HS-27A (cell line): ENCODE results near the gene TTR.

ENCODE experiments used
- DNase-seq: peaks from one replicate; pipeline ENCODE4 v3.0.0-alpha.2; 2012; ENCODE audit warnings: low read depth, missing footprints

Gene TTR

DNA sequence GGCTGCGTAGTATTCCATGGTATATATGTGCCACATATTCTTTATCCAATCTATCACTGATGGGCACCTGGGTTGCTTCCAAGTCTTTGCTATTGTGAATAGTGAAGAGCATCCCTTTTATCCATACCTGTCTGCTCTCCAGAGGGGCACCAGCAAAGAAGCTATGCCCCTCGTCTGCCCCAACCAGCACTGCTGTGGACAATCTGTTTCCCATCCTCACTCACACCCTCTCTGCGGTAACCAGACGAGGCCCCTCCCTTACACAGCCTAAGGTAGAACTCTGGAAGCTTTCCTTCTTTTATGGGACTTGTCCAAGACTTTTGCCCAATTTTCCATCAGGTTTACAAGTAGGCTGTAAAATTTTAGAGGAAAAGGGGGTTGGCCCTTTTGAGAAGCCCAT is 24.9 kb downstream of the TTR start:
- no peak for DNase-seq

DNA sequence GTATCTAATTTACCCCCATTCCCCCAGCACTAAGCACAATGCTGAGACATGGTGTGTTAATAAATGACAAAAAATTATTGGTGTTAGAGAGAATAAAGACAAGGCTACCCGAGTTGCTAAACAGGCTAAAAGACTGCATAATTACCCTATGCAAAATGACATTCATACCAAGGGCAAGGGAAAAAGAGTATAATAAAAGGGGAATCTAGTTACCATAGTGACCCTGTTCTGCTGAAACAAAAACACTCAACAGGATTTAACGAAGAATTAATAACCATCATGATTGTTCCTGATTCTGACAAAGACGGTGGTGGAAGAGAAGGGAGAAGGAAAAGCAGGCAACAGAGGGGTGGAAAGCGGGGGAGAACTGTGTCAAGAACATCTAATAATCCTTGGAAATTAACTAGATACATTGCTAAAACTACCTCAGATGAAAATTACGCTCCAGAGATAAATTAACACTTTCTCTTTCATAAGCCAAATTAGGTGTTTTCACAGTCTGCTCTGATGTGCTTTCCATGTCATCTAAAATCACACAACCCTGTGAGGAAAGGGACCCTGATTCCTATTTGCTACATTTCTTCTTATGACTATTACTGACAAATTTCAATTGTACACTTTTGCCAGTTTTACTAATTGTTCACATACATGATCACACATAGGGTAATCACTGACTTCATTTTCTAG is 25.5 kb downstream of the TTR start:
- no peak for DNase-seq

DNA sequence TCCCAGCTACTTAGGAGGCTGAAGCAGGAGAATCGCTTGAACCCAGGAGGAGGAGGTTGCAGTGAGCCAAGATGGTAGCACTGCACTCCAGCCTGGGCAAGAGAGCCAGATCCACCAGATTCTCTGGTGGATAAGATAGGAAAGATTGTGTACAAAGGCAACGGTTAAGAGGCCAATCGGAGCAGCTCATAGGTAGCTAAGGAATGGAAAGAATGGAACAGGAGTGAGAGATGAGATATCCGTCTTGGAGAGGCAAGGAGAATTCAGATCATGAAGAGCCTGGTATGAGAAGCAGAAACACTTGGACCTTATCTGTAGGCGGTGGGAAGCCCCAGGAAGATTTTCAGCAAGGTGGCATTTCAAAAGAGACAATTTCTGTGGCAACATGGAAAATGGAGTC is 27.1 kb downstream of the TTR start:
- no peak for DNase-seq

GRCh38 chr18:31619291-31619690 is 27.6 kb downstream of the TTR start:
- DNase-seq = no peak

DNA sequence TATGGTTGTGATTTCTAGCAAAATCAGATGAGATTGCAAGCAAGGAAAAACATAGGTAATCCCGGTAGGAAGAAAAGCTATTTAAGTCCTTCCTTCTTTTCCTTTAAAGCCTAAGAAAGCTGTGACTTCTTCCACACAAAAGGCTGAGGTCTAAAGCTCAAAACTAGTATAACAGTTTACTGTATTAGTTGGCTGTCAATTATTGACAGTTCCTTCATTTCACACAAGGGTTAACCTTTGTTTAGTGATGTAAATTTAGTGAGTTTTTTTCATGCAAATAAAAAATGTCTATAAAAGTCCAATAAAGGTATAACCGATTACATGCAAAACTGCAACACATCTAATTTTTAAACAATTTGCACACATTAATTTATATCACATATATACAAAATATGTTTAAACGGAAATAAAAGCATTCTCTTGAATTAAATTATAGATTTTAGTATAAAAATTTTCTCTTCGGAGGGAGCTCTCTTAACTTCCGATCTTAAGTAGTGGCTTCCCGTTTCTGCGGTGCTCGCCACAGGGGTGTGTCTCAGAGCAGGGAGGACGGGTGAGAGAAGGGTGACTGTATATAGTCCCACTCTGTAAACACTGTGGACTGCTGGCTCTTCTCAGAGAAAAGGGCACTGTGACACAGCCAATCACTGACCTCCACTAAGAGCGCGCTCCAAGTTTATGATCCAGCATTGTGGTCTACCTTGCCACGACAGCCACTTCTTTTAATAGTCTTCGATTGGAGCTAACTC is 33.4 kb downstream of the TTR start:
- DNase-seq = no peak

- DNase-seq = no peak
These were observed 34.7 kb downstream of the TTR start for GRCh38 chr18:31626409-31626808.

- DNase-seq = no peak
These were observed 38.9 kb downstream of the TTR start for GRCh38 chr18:31630549-31630948.

DNA sequence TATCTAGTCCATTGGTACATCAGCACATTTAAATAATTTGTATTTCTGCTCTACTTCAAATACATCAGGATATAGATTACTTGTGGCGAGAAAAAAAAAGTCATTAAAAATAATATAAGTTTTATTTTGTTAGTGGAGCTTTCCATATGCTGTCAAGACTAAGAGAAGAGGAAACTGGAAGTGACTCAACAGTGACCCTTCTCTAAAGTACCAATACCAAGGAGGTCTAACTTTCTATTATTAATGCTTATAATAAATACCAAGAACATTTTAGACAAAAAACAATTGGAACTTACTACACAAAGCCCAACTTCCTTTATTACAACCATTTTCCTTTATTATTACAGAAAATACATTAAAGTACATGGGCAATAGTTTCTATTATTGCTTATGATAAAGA is 39.8 kb downstream of the TTR start:
- no peak for DNase-seq

- no peak for DNase-seq
These were observed 40.7 kb downstream of the TTR start for GRCh38 chr18:31632356-31632755.

GRCh38 chr18:31633392-31634330 is 42.0 kb downstream of the TTR start:
- DNase-seq = no peak

DNA sequence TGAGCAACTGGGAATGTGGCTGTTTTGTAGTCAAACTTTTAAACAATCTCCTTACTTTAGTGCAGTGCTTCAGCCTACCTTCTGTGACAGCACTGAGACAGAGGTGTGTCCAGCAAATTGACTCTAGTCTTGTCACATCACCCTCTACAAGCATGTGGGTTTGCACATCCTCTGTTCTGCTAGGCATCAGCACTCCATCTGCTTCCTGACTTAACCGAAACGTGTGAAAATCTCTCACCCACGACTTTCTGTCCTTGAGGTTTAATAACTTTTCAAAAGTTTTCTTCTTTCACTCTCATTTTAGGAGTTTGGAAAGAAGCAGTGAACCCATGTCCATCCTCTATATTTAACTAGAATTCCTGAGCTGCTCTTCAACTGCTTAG is 42.6 kb downstream of the TTR start:
- no peak for DNase-seq

- no peak for DNase-seq
These were observed 44.7 kb downstream of the TTR start for GRCh38 chr18:31636387-31636786.

DNA sequence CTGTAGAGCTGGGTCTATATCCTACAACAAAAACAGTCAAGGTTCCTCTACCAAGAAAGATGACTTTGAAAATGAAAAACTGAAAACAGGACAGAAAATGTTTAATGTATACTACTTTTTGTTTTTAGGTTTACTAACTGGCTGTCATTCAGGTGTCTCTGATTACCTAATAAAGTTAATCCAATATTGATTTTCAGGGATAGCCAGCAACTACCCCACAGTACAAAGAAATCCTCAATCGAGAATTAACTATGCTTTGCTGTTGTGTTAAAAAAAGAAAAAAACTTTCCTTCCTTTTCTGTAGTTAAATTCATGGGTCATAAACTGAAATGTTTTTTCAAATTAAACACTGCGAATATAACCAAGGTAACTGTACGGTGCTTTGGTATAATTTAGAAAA is 45.8 kb downstream of the TTR start:
- no peak for DNase-seq

GRCh38 chr18:31643003-31643402 is 51.3 kb downstream of the TTR start:
- DNase-seq = no peak

- no peak for DNase-seq
These were observed 53.7 kb downstream of the TTR start for GRCh38 chr18:31645411-31645810.

DNA sequence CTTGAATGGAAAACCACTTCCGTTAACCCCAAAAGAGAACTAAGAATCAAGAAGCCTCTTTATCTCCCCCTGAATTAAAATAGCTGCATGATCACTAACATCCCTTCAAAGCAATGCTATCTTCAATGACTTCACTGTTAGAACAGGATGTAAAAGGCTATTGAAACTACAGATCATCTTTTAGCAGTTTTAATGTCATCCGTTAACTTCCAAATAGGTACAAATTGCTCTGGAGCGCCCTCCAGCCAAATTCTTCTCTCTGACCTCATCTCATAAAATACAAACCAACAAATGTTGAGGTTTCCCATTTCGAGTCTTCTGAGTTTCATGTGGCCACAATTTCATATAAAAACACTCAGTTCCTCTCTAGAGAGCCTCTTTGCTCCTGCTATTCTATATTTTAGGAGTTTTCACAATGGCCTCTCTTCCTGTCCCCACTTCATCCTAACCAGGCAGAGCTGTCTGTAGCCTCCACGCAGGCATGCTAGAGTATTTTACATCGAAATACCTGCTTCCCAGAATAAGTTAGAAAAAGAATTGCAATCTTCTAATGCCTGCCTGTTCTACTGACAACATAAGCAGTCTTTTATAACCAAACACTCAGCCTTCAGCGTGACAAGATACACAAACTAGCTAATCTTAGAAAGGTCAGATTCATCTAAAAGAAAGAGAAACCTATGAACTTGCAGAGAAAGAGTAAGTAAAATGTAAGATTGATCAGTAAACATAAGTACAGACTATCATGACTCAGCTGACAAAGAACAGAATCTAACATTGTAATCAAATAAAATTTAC is 54.9 kb downstream of the TTR start:
- no peak for DNase-seq

GRCh38 chr18:31647127-31647753 is 55.6 kb downstream of the TTR start:
- no peak for DNase-seq
